Parathyroid adenoma (tissue), 2 donors: Measurements from ENCODE around the gene RTN4RL2.

Experiments
- H2AFZ ChIP-seq: fragments of 300-600 bp; sonication (generic); one replicate; pipeline ENCODE4 v1.7.0; 2017; ENCODE audit warnings: antibody characterized with exemption, mild to moderate bottlenecking
- H3K27ac ChIP-seq: fragments of 300-600 bp; sonication (generic); one replicate; pipeline ENCODE4 v1.7.0; 2017
- H3K27me3 ChIP-seq: fragments of 300-600 bp; sonication (generic); one replicate; pipeline ENCODE4 v1.7.0; 2017; ENCODE audit warnings: low read length; ENCODE audit not compliant: control insufficient read depth, insufficient read depth
- H3K36me3 ChIP-seq: fragments of 300-600 bp; sonication (generic); one replicate; pipeline ENCODE4 v1.7.0; 2017; ENCODE audit warnings: low read length; ENCODE audit not compliant: control insufficient read depth, insufficient read depth
- H3K4me1 ChIP-seq: fragments of 300-600 bp; sonication (generic); one replicate; pipeline ENCODE4 v1.7.0; 2017; ENCODE audit warnings: control low read depth
- H3K4me2 ChIP-seq: fragments of 300-600 bp; sonication (generic); one replicate; pipeline ENCODE4 v1.7.0; 2017; ENCODE audit warnings: low read length
- H3K4me3 ChIP-seq: fragments of 300-600 bp; sonication (generic); one replicate; pipeline ENCODE4 v1.7.0; 2017; ENCODE audit warnings: low read depth, low read length
- H3K79me2 ChIP-seq: fragments of 300-600 bp; sonication (generic); one replicate; pipeline ENCODE4 v1.7.0; 2017; ENCODE audit warnings: control low read depth
- H3K9ac ChIP-seq: fragments of 300-600 bp; sonication (generic); one replicate; pipeline ENCODE4 v1.7.0; 2017; ENCODE audit warnings: mild to moderate bottlenecking
- H3K9me3 ChIP-seq: fragments of 300-600 bp; sonication (generic); one replicate; pipeline ENCODE4 v1.7.0; 2017; ENCODE audit warnings: low read length; ENCODE audit not compliant: control insufficient read depth
- CTCF ChIP-seq: fragments of 300-600 bp; sonication (generic); IDR thresholded peaks from one replicate; pipeline ENCODE4 v1.7.0; 2017; ENCODE audit warnings: antibody characterized with exemption, mild to moderate bottlenecking
- donor health status: primary hyperparathyroidism.

The RTN4RL2 gene

DNA sequence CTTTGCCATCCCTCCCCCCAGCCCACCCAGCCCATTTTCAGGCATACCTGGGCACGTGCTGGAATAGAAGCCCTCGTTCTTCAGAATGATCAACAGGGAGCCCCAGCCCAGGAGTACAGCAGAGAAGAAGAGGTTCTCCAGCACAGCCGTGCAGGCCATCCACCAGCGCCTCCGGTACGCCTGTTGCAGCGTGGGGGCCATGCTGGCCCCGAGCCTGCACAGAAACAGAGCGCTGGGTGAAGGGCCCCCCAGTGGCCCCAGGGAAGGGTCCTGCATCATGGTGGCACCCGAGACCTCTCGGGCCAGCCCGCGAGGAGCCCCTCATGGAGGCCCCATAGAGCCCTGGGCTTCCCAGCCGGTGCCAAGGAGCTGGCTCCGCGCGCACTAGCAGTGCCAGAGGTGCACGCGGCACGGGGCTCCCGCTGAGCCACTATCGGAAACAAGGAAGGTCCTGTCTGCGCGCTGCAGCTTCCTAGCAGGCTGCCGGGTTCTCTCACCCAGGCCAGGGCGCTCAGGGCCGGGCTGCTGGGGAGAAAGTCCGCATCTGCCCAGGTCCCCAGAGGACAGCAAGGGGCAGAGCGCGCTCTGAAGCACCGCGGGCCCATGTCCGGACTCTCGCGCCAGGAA, 53.7 kb downstream of the RTN4RL2 start:
- H3K27ac ChIP-seq: no peak overlapping the region
- no peaks in the 10 kb centered on the region for H3K79me2 ChIP-seq
- peak overlapping the region; percentile 52 for H3K4me3 ChIP-seq
- H3K9me3 ChIP-seq: no peaks in the 10 kb centered on the region
- H3K9ac ChIP-seq: no peak overlapping the region
- H3K27me3 ChIP-seq: no peaks in the 10 kb centered on the region
- peak overlapping the region; percentile 86 for H3K4me2 ChIP-seq
- H3K36me3 ChIP-seq: no peaks in the 10 kb centered on the region
- no peaks in the 10 kb centered on the region for H3K4me1 ChIP-seq
- H2AFZ ChIP-seq: peak overlapping the region; percentile 77
- TF ChIP-seq CTCF: no peak

- H3K79me2 ChIP-seq: no peaks in the 10 kb centered on the region
- no peaks in the 10 kb centered on the region for H3K4me1 ChIP-seq
- H3K36me3 ChIP-seq: no peaks in the 10 kb centered on the region
- no peaks in the 10 kb centered on the region for H3K9me3 ChIP-seq
- H3K4me3 ChIP-seq: peak overlapping the region; percentile 52
- H3K27me3 ChIP-seq: no peaks in the 10 kb centered on the region
- no peak for TF ChIP-seq CTCF
- no peak overlapping the region for H3K27ac ChIP-seq
- H2AFZ ChIP-seq: peak overlapping the region; percentile 77
- H3K4me2 ChIP-seq: peak overlapping the region; percentile 86
- no peak overlapping the region for H3K9ac ChIP-seq
These were observed 54.4 kb downstream of the RTN4RL2 start for GRCh38 chr11:57514538-57515331.

DNA sequence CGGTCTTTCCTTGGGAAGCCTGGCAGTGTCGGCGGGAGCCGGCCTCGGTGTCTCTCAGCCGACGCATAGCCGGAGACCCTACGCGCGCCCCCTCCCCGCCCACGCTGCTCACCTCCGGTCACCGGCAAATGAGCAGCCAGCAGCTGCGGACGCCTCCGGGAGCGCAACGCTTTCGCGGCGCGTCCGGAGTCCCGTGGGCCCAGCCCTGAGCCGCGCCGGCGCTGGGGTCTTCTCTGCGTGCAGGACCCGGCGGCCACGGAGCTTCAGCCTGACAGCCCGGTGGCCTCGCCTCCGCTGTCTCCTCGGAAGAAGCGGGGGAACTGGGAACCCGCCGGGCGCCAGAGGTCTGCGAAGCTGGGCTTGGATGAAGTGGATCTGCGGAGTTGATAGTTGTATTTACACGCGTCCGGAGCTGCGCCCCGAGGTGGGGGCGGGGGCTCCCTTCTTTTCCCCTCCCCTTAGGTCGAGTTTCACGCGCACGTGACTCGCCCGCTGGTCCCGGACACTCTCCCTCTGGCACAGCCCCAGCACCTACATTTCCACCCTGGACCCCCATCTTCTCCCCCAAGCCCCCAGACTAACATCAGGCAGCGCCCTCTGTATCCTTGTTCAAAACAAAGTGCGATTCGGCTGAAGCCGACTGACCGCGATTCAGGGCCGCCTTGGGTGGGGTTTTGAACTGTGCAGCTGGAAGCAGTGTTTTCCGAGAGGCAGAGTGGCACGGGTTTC, 55.2 kb downstream of the RTN4RL2 start, which contains the start of gene SLC43A1:
Gene SLC43A1 (minus strand): TSS at position 371 of the 729 bp plus-strand sequence. CDS start 1,591 bp downstream, outside the sequence.
- Histone ChIP-seq H3K4me1 (no peaks in the 10 kb centered on the region), H2AFZ (peak within 1 kb of the TSS; percentile 77), H3K9ac (no peak within 1 kb of the TSS), H3K27ac (no peak within 1 kb of the TSS), H3K36me3 (no peaks in the 10 kb centered on the region), H3K27me3 (no peaks in the 10 kb centered on the region), H3K79me2 (no peaks in the 10 kb centered on the region), H3K4me2 (peak within 1 kb of the TSS; percentile 86), H3K4me3 (peak within 1 kb of the TSS; percentile 52), H3K9me3 (no peaks in the 10 kb centered on the region)
- TF ChIP-seq CTCF: no peak

- H3K4me3 ChIP-seq: peak overlapping the region; percentile 52
These were observed 55.7 kb downstream of the RTN4RL2 start for GRCh38 chr11:57516061-57516443.

More at GRCh38 chr11:57516061-57516443, 55.7 kb downstream of the RTN4RL2 start:
- Histone ChIP-seq H2AFZ (peak overlapping the region; percentile 77), H3K9me3 (no peaks in the 10 kb centered on the region), H3K36me3 (no peaks in the 10 kb centered on the region), H3K9ac (no peak overlapping the region), H3K4me1 (no peaks in the 10 kb centered on the region), H3K79me2 (no peaks in the 10 kb centered on the region), H3K27me3 (no peaks in the 10 kb centered on the region), H3K4me2 (peak overlapping the region; percentile 86), H3K27ac (no peak overlapping the region)
- TF ChIP-seq CTCF: no peak
